HG03460 (cell line): ENCODE data around the gene KCTD16.

Experiments used
- ATAC-seq: cut with Tn5 transposase; IDR thresholded peaks from one replicate; pipeline ENCODE4 v1.9.1; 2021; ENCODE audit not compliant: unreplicated experiment

Gene KCTD16

DNA sequence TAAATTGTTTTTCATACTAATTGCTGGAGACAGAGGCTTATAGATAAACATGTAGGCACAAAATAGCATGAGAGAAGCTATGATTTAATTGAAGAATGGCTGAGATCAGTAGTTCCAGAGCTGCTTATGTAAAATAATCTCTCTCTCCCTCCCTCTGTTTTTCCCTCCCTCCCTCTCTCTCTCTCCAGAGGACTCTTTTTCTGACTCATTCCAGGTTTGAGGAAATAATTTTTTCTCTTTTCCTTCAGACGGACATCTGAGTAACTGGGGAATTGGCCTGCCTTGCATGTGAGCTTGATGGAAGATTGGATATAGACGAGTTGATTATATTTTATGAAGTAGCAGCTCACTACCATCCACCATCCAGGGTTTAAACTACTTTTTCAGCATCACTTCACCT is 35.5 kb downstream of the KCTD16 start:
- no peak for ATAC-seq

DNA sequence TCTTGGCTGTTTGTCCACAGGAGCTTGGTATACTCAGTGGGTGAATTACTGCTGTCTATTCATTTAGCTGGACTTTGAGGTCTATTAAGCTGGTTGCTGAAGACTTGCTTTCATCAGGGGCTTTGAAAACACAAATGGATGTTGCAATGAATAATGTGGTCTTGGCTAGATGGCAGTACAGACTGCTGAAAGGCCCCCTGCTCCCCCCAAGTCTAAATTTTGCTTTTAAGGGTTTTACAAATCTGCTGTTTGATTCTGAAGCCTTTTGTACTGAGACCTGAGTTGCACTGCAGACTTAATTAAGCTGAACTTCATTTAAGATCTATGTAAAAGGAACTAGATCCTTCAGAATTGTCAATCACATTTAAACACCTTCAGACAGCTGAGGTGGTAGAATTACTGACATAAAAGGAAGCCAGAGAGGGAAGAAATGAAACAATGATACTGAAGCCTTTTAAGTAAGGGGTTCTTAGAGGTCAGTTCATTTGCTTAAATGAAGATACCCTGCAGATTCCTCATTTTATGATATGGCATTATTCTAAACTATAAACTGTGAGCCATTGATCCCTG is 37.3 kb downstream of the KCTD16 start:
- no peak for ATAC-seq

DNA sequence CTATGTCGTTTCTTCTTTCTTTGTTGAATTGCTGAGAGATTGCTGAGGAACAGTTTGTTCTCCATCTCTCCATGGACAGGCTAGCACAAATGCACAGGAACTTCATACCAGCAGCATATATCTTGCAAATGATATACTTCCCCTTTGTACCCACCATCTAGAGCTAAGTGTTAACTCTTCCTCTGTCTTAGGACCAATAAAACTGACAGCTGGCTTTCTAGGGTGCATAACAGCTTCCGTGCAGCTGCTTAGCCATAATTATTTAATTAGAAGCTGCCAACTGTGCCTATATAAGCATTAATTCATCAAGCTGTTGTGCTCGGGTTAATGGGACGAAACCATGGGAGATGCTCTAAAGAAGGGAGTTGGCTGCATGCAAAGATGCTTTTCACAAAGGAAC is 38.7 kb downstream of the KCTD16 start:
- no peak for ATAC-seq

DNA sequence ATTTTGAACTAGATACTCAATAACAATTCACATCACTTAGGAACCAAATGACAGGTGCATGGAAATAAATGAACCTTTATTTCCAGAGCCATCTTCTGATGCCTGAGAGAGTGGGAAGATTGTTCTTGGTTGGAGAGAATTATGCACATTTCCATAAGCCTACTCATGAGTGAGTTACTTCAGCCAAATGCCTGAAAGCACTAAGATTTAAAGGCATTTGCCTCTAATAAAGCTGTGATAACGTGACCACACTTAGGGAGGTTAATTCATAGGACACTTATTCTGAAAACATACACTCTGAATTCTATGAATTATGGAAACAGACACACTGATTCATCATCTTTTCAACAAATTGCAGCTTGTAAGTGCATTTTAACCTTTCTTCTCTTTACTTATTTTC is 40.0 kb downstream of the KCTD16 start:
- no peak for ATAC-seq

DNA sequence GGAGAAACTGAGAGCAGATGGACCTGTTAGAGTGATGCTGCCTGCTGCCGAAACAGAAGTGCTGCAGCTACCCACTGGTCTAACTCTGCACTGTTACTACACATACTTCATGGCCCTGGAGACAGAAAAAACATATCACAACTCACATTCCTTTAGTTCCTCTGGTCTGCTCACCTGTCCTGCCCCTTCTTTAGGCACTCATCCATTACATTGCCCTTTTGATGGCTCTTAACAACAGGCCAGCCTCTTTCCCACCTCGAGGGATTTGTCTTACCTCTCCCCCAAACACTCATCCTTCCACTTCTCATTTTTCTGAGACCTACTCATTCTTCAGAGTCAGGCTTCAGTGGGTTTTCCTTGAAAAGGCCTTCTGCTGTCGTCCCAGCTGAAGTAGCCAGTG is 49.2 kb downstream of the KCTD16 start:
- ATAC-seq, result no peak

DNA sequence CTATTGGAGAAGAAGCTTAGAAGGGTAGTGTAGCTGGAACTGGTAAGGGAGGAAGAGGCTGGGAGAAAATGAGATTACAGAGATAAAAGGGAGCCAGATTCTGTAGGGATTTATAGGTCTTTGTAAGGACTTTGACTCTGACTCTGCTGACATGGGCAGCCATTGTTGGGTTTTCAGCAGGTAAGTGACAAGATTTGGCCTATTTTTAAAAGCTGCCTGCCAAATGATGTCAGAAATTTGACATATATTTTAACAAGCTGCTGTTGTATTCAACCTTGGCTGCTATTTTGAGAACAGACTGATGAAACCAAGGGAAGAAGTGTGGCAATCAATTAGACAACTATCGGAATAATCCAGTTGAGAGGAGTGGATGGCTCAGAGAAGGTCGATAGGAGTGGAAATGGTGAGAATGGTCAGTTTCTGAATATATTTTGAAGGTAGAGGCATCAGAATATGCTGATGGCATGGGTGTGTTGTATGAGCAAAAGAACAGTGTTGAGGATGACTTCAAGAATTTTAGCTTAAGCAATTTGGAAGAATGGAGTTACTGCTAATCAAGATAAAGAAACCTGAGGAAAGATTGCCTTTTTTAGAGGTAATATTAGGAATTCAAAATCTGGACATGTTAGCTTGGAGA is 56.8 kb downstream of the KCTD16 start:
- no peak for ATAC-seq

DNA sequence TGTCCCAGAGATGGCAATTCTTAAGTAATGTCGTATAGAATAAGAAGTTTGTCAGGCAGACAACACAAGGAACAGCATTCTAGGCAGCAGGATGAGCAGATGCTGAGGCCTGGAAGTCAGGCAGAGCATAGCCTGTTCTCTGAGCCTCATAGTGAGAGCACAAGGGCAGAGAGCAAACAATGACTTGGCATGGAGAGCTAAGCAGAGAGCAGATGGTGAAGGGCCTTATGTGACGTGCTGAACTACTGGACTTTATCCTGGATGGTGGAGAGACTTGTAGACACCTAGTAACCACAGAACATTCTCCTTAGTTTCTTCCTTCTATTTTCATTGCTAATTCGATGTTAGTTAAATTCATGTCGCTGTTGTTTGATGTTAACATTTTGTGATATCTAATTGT is 60.1 kb downstream of the KCTD16 start:
- ATAC-seq, result no peak

DNA sequence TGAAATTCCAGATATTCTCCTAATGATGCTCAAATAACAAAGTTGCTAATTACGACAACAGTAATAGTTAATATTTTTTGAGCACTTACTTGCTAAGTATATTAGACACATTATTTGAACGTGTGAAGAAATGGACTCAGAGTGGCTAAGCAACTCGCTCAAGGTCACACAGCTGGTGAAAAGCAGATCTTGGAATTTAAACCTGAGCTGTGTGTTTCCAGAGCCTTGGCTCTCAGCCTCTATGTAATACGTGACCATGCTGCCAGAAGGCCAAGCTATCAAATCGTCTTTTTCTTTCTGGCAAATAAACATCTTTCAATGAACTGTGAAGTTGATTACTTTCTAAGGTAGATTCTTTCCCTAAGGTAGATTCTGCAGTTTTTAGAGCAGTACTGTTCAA is 61.6 kb downstream of the KCTD16 start:
- ATAC-seq, result no peak

DNA sequence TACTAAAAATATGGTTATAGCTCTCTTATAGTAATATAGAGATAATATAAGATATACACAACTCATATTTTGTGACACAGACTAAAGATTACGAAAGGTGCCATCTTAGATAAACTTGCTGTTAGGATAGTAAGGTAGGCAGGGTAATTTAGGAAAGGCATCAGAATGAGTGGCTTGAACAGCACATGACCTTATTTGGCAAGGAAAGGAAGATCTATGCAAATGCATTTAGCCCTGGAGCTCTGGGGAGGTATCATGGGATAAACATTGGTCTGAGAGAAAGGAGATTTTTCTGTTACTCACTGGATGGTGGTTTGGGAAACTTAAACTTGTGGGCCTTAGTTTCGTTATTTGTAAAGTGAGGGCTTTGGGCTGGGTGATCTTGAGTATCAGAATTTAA is 65.8 kb downstream of the KCTD16 start:
- no peak for ATAC-seq

DNA sequence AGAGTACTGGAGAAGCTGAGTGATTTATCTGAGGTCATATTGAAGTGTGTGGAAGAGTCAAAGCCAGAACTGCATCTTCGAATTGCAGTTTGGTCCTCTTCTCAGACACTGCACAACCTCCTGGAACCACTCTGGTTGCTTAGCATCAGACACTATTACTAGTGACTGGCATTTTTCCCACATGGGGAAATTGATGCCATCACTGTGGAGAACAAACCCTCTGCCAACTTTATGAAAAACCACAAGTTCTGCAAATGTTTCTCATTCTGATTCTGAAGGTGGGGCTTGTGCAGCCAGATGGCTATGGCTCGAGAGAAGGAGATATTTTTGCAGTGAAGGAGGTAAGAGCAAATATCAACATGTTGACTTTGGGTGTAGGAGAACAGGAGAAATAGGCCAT is 67.2 kb downstream of the KCTD16 start:
- ATAC-seq, result no peak

DNA sequence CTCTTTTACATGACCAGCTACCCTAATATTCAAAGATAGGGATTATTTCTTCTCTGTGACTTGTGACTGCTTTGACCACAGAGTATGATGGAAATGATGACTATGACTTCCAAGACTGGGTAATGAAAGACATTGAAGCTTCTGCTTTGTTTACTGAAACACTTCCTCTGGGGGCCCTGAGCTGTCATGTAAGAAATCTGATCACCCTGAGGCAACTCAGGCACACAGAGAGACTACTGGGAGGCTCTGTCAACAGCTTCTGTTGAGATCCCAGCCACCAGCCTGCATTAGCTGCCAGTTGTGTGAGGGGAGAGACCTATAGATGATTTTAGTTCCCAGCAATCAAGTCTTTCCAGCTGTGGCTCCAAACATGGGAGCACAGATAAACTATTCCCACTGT is 76.5 kb downstream of the KCTD16 start:
- ATAC-seq, result no peak

DNA sequence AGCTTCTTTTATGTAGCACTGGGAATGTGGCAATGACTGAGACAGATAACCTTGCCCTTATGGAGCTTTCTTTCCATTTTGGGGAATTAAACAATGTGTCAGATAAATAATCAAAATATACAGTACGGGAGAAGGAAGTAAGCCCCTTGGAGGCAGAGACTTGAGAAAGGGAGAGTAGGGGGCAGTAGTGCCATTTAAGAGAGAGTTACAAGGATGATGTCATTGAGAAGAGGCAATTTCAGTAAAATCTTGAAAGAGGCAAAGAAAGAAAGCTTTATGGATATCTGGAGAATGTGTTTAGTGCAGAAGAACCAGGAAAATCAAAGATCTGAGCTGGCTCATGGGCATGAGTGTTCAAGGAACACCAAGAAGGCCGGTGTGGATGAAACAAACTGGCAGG is 77.3 kb downstream of the KCTD16 start:
- ATAC-seq, result no peak

DNA sequence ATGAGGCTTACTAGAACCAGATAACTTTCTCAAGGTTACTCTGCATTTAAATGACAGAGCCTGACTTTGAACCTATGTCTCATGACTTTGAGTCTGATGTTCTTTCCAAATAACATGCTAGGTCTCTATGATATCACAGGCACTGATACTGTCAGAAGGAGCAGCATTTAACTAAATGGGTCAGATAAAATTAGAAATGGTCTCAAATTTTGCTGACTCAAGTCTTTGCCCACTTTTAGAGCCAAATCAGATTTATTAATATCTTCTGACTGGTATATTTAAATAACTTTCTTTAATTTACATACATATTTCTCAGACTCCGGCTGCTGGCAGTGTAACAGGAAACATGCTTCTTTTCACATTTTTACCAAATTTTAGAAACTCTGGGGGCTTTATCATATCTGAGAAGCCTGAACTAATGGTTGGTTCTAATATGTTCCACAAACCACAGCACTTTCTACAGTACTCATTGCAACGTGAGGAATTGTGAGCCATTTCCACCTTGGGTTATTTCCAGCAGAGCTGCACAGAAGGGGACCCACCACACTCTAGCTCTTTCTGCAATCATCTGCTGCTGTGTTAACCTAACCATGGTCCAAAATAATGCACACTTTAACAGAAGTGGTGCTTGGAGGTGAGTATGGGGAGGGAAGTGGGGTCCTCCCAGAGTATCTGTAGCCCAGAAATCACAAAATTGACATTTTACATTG is 79.2 kb downstream of the KCTD16 start:
- ATAC-seq, result no peak

DNA sequence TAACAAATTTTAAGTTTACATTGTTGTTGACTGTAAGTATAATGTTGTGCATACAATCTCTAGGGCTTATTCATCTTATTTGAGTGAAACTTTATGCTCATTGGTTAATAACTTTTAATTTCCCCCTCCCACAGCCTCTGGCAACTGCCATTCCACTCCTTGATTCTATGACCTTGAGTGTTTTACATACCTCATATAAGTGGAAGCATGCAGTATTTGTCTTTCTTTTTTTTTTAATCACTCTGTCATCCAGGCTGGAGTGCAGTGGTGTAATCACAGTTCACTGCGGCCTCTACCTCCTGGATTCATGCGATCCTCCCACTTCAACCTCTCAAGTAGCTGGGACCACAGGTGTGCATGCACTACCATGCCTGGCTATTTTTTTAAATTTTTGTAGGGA is 83.9 kb downstream of the KCTD16 start:
- no peak for ATAC-seq

DNA sequence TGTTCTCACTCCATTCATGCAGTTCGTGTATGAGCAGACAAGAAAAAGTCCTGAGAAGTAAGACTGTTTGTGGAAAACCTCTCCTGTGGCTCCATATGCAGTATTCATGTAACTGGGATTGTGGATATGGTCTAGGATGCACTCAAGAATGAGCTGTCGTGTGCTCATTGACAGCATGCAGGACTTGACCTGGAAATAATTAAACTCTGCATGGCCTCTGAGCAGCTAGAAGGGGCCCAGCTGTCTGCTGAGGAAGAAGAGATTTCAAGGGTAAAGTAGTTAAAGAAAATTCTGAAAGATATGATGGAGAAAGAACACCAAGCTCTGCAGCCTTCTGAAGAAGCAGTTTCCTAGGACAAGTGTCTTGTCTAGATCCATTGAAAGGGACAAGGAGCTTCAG is 89.4 kb downstream of the KCTD16 start:
- ATAC-seq, result no peak

DNA sequence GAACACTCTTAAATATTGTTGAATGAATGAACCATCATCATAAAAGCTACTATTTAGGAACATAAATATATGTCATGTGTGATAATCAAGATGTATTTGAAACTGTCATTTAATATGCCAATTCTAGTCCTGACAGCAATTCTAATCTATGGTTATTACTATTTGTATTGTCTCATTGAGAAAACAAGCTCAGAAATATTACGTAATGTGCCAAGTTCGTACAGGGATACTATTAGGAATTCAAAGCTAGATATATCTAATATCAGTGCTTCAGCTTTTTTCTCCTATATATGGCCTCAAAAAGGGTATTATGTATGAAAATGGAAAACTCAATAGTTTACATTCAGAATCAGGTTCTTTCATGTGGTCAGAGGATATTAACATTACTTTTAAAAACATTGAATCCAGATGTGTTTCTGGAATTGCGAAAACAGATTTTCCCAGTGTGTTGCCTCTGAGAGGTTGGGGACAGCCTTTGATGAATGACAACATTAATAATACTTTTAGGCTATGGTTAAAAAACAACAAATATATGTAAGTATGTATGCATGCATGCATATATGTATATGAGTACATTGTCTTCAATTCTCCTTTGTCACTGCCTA is 95.1 kb downstream of the KCTD16 start:
- no peak for ATAC-seq

DNA sequence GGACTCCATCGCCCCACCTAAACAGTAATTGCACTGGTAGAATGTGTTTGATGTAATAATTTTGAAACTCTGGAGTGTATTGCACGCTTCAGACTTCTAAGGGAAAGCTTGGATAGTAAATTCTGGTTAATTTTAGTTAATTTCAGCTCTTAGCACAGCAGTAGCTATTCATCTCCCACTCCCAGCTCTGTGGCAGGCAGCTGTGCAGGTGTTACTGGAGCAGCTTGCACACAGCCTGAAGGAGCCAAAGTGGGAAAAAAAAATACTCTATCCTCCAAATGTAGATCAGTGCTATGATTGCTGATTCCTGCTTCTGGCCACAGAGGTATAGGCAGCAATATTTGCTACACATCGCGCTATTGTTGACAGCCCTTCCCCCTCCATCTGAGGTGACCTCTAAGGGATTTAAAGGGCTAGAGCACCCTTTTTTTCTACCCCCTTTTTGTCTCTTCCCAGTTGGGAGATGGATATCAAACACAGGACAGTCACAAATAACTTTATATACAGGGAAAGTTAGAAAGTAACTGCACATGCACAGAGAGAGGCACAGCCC is 97.4 kb downstream of the KCTD16 start:
- ATAC-seq, result no peak

DNA sequence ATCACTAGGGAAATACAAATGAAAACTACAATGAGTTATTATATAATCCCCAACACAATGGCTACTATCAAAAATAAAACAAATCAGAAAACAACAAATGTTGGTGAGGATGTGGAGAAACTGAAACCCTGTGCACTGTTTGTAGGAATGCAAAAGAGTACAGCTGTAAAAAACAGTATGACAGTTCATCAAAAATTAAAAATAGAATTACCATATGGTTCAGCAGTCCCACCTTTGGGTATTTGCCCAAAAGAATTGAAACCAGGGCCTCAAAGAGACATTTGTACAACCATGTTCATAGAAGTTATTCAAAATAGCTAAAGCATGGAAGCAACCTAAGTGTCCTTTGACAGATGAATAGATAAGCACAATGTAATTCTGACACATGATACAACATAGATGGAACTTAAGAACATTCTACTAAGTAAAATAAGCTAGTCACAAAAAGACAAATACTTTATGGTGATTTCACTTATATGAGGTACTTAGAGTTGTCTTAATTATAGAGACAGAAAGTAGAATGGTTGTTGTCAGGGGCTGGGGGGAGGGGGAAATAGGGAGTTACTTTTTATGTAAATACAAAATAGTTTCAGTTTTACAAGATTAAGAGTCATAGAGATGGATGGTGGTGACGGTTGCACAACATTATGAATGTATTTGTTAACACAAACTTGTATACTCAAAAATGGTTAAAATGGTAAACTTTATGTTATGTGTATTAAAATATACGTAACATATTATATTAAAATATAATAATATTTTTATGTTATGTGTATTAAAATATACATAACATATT is 102.8 kb downstream of the KCTD16 start:
- no peak for ATAC-seq

DNA sequence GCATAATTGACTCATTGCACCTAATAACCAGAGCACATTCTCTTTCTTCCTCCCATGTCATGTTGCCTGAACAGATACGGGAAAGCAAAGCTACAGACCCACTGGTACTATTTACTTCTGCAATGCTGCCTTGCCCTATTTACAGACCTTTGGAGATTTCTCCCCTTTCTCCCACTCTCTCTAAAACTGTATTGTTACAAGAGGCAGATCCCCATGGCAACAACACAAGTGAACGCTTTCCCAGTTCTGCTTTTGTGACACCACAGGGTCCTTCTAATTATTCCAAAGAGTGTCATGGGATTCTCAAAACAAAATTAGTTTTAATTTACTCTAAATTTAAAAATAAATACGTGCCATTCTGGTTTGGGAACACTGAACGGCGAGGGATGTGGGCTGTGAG is 104.7 kb downstream of the KCTD16 start:
- no peak for ATAC-seq

DNA sequence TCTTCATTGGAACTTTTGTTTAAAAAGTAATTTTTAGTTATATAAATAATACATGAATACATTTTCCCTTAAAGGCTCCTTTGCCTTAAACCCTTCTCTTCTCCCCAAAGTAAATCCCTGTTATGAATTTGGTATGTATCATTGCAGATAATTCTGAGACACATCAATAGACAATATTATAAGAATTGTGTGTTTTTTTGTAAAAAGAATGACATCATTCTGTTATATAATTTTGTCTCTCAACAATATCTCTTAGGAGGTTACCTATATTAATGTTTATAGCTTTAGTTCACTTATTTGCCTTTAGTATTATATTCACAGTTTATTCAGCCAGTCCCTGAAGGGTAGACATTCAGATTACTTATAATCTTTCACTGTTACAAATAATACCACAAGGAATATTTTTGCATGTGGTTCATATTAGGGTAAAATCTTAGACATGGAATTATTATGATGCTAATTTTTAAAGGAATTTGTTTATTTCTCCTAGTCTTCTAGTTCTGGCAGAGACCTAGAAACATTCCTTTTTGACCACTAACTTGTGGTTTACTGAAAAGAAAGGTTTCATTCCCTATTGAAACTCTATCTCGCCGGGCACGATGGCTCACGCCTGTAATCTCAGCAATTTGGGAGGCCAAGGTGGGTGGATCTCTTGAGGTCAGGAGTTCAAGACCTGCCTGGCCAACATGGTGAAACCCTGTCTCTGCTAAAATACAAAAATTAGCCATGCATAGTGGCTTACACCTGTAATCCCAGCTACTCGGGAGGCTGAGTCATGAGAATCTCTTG is 105.6 kb downstream of the KCTD16 start:
- no peak for ATAC-seq
